CD4-positive, alpha-beta T cell treated with Interleukin-15 for 1 hour (primary cell): ENCODE measurements around the gene PHF2.

ENCODE experiments used
- DNase-seq: peaks from one replicate; pipeline ENCODE4 v3.0.0-alpha.2; 2020

Gene PHF2

DNA sequence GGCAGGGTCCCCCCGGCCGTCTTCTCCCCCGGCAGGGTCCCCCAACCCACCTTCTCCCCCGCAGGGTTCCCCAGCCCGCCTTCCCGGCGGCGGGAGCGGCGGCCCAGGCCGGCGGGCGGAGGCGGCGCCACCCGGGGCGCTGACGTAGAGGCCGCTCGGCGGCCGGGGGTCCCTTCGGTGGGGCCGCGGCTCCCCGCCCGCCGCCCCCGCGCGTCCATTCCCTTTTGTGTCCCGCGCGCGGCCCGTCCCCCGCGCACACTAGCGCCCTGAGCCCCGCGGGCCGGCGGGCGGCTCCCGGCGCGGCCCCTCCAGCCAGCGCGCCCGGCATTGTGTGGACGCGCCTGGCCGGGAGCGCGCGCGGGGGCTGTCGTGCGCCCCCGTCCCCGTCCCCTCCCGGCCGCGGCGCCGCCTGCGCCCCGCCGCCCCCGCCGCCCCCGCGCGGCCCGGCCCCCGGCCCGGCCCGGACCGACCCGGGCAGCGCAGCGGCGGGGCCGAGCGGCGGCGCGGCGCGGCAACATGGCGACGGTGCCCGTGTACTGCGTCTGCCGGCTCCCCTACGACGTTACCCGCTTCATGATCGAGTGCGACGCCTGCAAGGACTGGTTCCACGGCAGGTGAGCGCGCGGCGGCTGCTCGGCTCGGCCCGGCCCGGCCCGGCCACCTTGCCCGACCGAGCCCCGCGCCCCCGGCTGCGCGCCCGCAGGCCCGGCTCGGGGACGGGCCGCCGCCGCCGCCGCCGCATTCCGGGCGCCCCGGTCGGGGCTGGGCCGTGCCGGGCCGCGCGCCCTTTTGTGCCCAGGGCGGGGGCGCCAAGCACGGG lies at the start of gene PHF2:
Gene PHF2, plus strand, starts transcription at position 327 of the 820 bp plus-strand sequence. Its CDS starts 190 bp downstream, at position 517.
- no peak for DNase-seq

DNA sequence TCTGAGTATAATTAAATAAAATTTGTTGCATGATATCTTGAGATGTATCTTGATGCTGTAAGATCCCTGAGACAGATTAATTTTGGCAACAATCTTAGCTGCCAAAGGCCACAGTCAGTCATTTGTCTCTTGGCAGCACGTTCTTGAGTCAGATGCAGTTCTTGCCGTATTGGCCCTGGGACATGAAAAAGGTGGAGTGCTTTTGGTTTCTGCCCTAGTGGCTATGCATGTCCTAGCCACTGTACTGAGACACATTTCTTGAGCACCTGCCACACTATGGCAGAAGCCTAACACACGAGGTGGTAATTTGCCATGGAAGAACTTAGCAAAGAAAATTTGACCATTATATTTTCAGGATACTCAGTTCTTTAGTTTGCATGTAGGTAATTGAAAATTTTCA lies 45.0 kb upstream of the PHF2 start:
- no peak for DNase-seq

DNA sequence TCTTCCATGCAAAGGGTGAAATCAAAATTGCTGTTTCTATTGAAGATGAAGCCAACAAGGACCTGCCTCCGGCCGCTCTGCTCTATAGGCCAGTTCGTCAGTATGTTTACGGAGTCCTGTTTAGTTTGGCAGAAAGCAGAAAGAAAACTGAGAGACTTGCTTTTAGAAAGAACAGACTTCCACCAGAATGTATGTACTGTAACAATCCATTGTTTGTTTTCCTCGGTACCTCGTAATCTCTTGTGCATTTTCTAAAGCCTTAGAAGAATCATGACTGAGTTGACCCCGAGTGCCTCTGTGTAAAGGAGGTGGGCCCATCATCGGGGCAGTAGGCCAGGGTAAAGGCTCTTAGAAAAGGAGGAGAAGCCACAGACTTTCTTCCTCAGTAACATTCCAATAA lies 44.2 kb upstream of the PHF2 start:
- no peak for DNase-seq

GRCh38 chr9:93533863-93534262 lies 42.5 kb upstream of the PHF2 start:
- no peak for DNase-seq

- no peak for DNase-seq
These were observed 40.2 kb upstream of the PHF2 start for GRCh38 chr9:93536167-93536566.

GRCh38 chr9:93536874-93537273 lies 39.5 kb upstream of the PHF2 start:
- DNase-seq: no peak

GRCh38 chr9:93540305-93540704 lies 36.1 kb upstream of the PHF2 start:
- no peak for DNase-seq

DNA sequence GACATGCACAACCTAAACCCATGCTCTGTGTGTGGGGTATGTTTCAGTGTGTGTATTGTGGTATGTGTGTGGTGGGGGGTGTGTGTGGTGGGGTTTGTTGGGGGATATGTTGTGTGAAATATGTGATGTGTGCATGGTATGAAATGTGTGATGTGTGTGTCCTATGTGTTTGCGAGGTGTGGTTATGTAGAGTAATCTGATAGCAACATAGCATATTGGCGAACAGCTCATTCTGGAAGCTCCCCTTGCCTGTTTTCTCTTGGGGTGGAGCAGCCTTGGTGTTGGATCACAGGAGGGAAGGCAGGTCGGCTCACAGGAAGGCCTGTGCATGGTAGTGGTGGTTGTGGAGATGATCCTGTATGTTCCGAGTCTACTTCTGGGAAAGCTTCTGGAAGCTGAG lies 35.4 kb upstream of the PHF2 start:
- no peak for DNase-seq

DNA sequence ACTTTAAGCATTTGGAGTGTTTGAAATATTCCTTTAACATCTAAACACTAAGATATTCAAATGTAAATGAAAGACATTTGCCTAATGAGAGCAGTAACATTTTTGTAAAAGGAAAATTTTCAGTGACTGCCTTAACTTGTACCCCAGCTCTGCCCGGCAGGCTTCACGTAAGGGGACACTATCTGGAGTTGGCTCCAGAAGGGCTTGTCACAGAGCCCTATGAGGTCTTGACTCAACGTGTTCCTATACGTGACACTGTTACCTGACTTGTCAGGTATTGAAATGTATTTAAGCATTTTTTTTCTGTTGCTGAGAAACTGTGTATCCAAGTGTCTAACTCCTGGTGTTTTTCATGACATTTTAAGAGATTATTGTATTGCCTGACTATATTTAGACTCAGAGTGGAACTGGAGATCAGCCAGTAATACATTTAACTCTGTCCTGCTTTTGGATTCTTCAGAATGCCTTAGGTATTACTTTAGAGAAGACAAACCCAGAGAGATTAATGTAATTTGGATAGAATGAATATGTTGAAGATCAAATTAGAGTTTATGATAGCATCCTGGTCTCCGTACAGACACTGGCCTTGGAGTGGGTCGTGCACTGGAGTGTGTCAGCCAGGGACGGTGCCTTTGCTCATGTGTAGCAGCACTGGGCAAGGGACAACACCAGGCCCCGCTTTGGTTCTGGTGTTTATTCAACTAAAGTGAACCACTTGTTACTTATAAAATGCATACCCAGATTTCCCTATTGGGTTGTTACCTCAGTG lies 34.6 kb upstream of the PHF2 start:
- no peak for DNase-seq

GRCh38 chr9:93543117-93543516 lies 33.3 kb upstream of the PHF2 start:
- no peak for DNase-seq

- no peak for DNase-seq
These were observed 30.0 kb upstream of the PHF2 start for GRCh38 chr9:93546356-93546755.

GRCh38 chr9:93549611-93550010 lies 26.8 kb upstream of the PHF2 start:
- DNase-seq: no peak

DNA sequence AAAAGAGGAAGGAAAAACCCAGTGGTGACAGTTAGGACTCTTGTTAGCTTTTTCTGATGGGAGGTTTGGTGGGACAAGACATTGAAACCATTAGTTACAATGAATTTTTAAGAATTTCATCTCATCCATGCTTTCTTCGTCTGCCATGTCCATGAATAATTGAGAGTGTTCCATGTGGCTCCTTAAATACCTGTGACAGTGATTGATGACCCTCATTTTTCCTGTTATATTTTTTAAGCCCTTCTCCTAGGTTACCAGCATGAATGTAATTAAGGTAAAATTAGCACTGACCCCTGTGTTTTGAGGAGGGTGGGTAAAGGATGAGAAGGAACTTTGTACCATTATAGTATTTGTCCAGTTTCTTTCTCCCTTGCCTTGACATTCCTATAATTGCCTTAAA lies 23.5 kb upstream of the PHF2 start:
- DNase-seq: no peak

DNA sequence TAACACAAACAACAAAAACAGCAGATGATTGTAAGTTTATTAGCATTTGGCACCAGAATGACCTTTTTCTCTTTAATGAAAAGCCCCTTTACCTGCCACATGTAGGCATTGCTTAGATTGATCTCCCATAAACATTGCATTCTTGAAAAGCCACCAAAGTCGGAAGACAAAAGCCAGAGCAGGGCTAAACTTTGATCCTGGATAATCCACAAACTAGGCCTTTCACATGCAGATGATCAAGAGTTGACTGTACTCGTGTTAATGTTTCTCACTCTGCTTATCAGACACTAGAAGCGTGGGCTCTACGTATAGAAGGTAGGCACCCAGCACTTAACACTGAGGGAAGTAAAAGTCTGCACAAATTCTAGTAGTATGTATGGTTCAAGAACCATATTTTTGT lies 21.0 kb upstream of the PHF2 start:
- DNase-seq: no peak

GRCh38 chr9:93557366-93558137 lies 18.8 kb upstream of the PHF2 start:
- DNase-seq: no peak

- DNase-seq: no peak
These were observed 17.9 kb upstream of the PHF2 start for GRCh38 chr9:93558503-93558902.

DNA sequence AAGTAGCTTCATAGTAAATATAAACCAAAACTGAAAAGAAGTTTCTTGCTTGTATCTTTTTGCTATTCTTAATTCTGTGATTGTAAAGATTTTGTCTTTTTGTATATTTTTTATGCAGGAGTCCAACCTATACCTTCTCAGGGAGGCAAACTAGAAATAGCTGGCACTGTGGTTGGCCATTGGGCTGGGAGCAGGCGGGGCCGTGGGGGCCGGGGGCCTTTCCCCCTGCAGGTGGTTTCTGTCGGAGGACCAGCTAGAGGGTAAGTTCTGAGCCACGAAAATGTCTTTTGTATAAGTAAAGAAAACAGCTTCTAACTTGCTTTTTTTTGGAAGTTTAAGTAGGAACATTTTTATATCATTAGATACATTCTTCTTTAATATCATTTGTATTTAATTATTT lies 15.4 kb upstream of the PHF2 start:
- DNase-seq: no peak

DNA sequence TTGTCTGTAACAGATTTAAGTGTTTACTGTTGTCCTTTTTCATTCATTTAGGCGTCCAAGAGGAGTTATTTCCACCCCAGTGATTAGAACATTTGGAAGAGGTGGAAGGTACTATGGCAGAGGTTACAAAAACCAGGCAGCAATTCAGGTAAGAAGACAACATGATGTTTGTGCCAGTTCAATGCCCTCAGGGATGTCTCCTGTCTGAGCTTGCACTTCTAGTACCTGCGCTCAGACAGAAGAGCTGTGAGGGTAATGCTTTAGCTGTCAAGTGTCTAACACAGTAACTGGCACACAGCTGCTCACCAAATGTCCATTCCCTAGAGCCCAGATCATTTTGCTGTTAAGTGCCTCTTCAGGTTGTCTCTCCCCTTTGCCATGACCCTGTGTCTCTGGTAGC lies 14.2 kb upstream of the PHF2 start:
- DNase-seq: no peak

- DNase-seq: no peak
These were observed 11.3 kb upstream of the PHF2 start for GRCh38 chr9:93565089-93565488.

DNA sequence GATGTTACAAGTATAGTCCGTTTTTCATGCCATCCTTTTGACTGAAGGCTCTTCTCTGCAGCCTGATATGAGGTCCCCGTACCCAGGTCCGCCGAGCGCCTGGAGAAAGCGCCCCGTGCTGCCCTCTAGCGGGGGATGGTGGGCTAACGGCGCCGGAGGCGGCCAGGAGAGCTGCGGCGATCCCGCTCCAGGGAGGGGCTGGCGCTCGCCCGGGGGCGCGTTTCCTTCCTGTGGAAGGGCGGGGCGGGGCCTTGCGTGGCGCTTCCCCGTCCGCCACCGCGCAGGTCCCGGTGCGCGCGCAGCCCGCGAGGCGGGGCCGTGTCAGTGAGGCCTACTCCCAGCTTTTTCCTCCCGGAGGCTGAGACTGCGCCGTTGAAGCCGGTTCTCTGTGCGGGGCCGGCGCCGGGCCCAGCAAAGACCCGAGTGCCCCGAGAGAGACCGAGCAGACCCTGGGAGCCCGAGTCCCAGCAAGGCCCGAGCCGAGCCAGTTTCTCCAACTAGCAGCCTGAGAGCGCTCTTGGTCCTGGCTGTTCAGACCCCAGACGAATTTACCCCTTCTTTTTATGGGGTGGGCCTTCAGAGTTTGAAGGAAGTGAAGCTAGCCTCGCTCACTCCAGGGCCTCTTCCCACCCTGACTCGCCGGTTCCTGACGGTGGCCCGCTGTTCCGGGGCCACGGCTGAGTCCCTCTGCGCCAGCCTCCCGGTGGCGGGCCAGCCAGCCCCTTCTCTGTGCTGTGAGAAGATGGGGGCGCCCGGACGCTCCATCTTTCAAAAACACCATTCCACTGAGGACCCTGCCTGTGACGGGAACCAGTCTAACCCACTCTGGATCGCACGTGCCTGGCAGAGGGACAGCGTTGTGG lies 9.7 kb upstream of the PHF2 start:
- peak; percentile 98 for DNase-seq

- no peak for DNase-seq
These were observed 9.0 kb upstream of the PHF2 start for GRCh38 chr9:93567271-93567959.

DNA sequence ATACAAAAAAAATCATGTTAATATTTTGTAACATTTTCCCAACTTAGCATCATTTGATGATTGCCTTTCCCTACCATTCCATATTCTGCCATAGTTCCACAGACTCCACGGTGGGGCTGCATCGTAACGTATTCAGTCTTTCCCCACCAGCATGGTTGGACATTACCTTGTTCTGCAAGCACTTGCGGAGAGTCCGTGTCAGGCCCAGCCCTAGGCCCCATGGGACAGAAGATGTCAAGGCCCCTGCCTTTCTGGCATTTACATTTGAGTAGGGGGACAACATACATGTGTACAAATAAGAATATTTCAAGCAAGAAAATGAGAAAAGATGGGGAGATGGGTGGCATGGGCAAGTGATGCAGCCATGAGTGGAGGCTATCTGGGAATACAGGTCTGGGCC lies 8.2 kb upstream of the PHF2 start:
- no peak for DNase-seq
